Head of caudate nucleus (tissue), 42 donors: ENCODE results near the gene MPP1.
"Not testable (repeated sequence)": the region's sequence is repeated elsewhere in the genome, so short reads cannot be mapped to it uniquely, and the experiment has no call there.

ENCODE experiments used
- DNase-seq, 42 donors: peaks; one replicate each; pipeline versions ENCODE4 v3.0.0 to v3.0.0-alpha.2; 2020 to 2021; ENCODE audit warnings: mixed read lengths in 7 of 42
- intact Hi-C: fragments of 100-400 bp; cut with DNase I; formaldehyde crosslinking; loops from one replicate; pipeline ENCODE4 v1.15.0; 2022

Gene MPP1

DNA sequence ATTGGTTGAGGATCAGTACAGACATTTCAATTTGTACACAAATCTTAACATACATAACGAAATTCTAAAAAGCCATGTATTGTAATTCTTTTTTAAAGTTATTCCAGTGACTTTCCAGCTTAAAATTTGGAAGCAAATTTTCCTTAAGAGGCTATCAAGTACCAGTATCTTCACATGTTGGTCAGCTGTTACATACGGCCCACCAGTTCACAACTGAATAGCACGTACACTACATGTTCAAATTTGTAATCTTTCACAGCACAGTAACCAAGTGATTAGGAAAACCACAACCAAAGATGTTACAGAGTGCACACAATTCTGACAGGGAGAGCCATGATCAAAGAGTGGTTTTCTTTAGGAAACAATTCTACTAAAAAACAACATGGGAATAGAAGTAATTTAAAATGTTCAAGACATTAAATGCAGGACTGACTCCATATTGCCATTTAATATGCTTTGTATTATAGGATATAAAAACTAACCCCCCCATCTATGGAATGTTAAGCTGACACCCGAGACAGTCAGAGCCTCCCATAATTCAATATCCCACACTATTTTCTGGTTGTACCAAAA, 11.1 kb upstream of the MPP1 start:
- intact Hi-C loops, DNase-seq: not testable (repeated sequence)

DNA sequence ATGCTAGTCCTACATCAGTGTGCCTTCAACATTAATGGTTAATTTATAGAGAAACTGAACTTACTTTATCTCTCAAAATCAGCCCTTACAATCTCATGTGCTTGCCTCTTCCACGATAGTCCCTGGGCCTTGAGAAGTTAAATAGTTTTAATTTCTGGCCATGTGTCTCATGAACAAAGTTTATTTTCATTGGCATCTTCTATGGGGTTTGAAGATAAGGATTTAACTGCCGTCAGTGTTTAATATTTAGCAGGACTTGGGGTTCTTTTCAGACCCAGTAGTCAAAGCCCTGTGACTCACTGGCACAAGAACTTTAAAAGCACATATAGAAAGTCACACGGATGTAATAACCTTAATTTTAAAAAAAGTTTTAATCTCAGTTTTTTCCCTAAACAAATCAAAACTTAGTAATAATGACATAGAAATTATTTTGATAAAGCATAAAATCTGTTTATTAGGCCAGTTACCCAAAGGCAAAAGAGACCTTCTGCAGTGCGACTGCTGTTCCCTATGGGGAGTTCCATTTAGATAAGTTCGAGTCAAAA, 10.1 kb upstream of the MPP1 start:
- no peak for DNase-seq
- intact Hi-C loops = no loop called here

- no peak for DNase-seq
- intact Hi-C loops = no loop called here
These were observed 8.5 kb upstream of the MPP1 start for GRCh38 chrX:154813801-154814200.

- DNase-seq = no peak
- intact Hi-C loops = no loop called here
These were observed 7.2 kb upstream of the MPP1 start for GRCh38 chrX:154812341-154813101.

DNA sequence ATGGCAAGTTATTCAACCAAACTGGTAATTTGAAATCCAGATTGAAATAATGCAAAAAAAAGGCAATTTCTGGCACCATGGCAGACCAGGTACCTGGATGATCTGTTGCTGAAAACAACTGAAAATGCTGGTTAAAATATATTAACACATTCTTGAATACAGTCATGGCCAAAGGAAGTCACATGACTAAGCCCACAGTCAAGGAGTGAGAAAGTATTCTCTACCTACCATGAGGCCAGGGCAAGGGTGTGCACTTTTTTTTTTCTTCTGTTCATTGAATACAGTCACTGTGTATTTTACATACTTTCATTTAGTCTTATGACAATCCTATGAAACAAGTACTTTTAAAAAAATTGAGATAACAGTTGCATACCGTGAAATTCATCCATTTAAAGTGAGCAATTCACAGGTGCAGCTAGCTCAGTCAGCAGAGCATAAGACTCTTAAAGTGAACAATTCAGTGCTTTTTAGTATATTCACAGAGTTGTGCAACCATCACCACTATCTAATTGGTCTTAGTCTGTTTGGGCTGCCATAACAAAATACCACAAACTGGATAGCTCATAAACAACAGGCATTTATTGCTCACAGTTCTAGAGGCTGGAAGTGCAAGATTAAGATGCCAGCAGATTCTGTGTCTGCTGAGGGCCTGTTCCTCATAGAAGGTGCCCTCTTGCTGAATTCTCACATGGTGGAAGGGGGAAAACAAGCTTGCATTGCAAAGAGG, 4.8 kb upstream of the MPP1 start:
- no peak for DNase-seq
- intact Hi-C loops = no loop called here

GRCh38 chrX:154806837-154807501, 1.7 kb upstream of the MPP1 start:
- intact Hi-C loops = no loop called here
- no peak for DNase-seq

- DNase-seq = no peak
- intact Hi-C loops = loop anchor here (2.0 kb wide), 1 partner anchor 43 kb away; the partner anchor contains the start of gene DKC1
These were observed 409 bp upstream of the MPP1 start for GRCh38 chrX:154805696-154806091.

GRCh38 chrX:154804261-154804956, 876 bp downstream of the MPP1 start:
- intact Hi-C loops = loop anchor here (2.0 kb wide), 1 partner anchor 42 kb away; the partner anchor contains the start of gene DKC1
- peak in 1 of 42 donors; percentile 1 for DNase-seq

GRCh38 chrX:154802947-154803346, 2.3 kb downstream of the MPP1 start:
- intact Hi-C loops = no loop called here

GRCh38 chrX:154800478-154801210, 4.6 kb downstream of the MPP1 start:
- intact Hi-C loops = no loop called here
- DNase-seq = no peak

More at GRCh38 chrX:154802947-154803346, 2.3 kb downstream of the MPP1 start:
- no peak for DNase-seq

- intact Hi-C loops = no loop called here
- no peak for DNase-seq
These were observed 5.5 kb downstream of the MPP1 start for GRCh38 chrX:154799556-154800348.

DNA sequence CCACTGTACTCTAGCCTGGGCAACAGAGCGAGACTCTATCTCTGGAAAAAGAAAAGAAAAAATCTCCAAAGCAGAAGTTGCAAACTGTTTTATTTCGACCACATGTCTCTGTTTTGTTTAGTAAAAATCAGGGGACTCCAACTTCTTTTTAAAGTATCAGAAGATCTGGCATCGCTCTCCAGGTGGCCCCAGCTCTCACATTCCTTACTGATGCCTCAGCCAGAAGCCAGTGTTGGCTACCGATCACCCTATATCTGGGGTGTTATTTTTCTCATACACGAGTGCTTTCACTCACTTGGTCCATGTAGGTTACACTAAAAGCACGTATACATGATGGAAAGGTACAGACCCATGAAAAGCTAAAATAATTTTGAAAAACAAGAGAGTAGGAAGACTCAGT, 8.3 kb downstream of the MPP1 start:
- no peak for DNase-seq
- intact Hi-C loops = no loop called here

DNA sequence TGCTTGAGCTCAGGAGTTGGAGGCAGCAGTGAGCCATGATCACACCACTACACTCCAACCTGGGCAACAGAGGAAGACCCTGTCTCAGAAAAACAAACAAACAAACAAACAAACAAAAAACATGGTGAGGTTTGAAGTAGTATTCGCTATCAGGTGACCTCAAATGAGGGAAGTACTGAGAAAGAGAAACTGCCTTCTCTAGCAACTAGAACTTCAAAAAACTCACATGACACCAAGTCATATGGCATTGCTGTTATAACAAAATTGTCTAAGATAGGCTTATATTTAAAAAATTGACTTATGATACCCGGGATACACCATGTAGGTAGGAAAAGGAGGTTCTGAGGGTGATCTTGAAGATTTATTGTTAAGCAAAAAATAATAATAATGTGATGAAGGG, 10.3 kb downstream of the MPP1 start:
- intact Hi-C loops = no loop called here
- no peak for DNase-seq

DNA sequence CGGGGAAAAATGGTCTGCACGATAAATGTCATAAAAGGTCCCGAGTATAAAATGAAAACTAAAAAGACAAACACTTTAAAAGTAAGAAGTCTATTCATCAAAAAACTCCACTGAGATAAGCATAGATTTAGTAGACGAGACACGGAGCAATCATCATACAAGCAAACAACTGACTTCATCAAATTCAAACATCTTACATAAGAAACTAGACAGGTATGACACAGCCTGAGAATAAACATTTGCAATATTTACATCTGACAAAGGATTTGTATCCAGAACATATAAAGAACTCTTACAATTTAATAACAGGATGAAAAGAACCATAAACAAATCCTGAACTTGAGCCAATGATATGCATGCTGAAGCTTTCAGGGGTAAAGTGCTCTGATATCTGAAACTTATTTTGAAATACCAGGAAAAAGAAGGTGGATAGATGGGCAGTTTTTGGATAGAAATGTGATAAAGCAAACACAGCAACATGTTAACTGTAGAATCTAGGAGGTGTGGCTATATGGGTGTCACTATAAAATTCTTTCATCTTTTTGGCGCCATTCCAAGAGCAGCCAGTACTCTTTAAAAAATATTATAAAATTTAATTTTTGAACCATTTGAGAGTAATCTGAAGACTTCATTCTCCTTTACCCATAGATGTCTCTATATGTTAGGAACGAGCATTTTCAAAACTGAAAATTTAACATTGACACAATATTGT, 12.0 kb downstream of the MPP1 start:
- DNase-seq = no peak
- intact Hi-C loops = no loop called here

DNA sequence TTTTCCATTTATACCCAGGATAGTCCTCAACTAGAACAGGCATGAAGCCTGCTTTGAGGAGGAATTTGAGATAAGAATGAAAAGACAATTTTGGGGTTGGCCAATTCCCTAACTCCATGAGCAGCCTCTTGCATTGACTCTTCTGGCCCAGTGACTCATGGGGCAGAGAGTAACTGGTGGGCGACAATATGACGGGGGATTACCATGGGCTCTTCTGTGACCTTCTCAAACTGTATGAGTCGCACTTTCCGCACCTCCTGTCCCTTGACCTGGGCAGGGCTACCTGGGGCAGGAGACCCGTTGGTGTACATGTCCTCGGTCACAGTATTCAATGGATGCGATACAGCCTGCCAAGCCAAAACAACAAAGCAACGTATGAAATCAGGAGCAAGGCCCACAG, 13.3 kb downstream of the MPP1 start:
- intact Hi-C loops = no loop called here
- no peak for DNase-seq

DNA sequence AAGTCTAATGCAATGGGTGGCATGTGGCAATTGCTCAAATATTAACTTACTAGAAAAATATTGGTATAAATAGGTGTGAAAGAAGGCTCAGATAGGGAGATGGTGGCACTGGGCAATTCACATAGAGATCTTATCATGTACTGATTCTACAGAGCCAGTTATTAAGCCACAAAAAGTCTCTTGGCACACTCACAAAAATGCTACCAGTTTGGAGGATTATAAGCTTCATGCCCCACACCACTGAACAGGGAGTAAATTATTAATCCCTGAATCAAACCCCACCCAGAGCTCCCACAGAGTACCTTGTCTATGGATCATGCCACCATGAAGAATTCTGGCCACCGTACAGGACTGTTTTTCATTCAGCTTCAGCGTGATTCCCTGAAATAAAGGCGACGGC, 13.8 kb downstream of the MPP1 start:
- intact Hi-C loops = no loop called here

GRCh38 chrX:154785716-154786115, 19.6 kb downstream of the MPP1 start:
- DNase-seq = no peak
- intact Hi-C loops = no loop called here

More for the DNA sequence above, 13.8 kb downstream of the MPP1 start:
- no peak for DNase-seq
